Stimulated activated CD8-positive, alpha-beta memory T cell treated with anti-CD3 and anti-CD28 coated beads, Interleukin-15, amount 100 ng/mL, for 1 hour (primary cell): ENCODE data around the gene THOC6.
"Not testable (repeated sequence)": the region's sequence is repeated elsewhere in the genome, so short reads cannot be mapped to it uniquely, and the experiment has no call there.

Experiments used
- DNase-seq: peaks from one replicate; pipeline ENCODE4 v3.0.0-alpha.2; 2020; ENCODE audit warnings: low read depth

THOC6 gene

DNA sequence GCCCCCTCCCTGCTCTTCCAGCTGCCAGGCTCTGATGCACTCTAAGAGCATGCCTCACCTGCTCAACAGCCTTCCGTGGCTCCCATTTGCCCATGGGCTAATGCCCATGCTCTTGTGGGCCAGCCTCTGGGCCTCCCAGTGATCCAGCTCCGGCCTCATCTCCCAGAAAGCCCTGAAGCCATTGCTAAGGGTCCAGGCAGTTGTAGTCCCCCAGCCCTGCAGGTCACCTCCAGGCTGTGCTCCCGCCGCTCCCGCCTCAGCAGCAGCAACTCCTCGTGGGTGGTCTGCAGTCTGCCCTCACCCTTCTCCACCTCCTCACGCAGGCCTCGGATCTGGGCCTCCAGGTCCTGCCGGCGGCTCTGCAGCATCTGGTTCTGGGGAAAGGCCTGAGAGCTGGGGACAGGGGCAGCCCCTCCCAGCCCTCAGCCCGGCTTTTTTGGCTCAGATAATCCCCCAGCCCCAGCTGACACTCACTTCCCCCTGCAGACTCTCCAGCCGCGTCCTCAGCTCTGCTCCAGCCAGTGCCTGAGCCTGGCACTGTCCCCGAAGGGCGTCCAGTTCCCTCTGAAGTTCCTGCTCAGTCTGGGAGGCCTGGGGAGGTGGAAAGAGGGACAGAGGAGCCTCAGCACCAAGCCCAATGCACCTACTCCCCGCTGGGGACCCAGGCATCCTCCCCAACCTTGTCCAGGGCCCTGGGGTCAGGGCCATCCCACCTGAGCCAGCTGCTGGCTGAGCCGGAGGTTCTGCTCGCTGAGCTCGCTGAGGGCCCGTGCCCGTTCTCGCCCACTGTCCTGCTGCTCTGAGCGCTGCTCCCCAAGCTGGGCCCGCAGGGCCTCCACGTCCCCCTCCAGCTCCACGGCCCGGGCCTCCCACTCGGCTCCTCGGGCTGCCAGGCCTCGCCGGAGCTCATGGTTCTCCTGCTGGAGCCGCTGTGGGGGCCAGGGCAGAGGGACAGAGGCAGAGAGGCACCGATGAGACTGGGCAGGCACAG lies 6.7 kb downstream of the THOC6 start:
- no peak for DNase-seq

- no peak for DNase-seq
Observed at GRCh38 chr16:3032624-3033023, 8.8 kb downstream of the THOC6 start.

GRCh38 chr16:3035289-3035971 lies 11.6 kb downstream of the THOC6 start:
- no peak for DNase-seq

- DNase-seq: no peak
Observed at GRCh38 chr16:3035972-3036725, 12.3 kb downstream of the THOC6 start.

GRCh38 chr16:3036726-3037315 lies 13.0 kb downstream of the THOC6 start, which contains the start of gene BICDL2:
Gene BICDL2 (minus strand): TSS chr16:3036944. CDS start chr16:3035496, 1,448 bp downstream.
- no peak for DNase-seq

- DNase-seq: no peak
Observed at GRCh38 chr16:3038256-3038655, 14.4 kb downstream of the THOC6 start.

DNA sequence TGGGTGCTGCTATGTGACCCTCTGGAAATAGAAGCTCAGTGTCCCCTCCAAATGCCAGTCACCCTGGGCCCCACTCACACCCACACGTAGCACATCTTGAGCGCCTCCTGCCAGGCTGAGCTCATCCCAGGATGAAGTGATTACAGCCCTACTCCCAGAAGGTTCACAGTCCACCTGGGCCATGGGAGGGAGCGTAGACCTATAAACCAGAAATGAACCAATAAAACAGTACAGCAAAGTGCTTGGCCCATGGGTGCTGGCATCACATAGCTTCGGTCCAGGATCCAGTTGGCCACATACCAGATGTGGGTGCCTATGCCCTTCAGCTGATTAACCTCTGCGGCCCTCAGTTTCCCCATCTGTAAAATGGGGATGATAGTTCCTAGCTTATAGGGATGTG lies 15.1 kb downstream of the THOC6 start:
- DNase-seq: no peak

- no peak for DNase-seq
Observed at GRCh38 chr16:3042376-3042775, 18.5 kb downstream of the THOC6 start.

- no peak for DNase-seq
Observed at GRCh38 chr16:3044708-3045107, 20.9 kb downstream of the THOC6 start.

- DNase-seq: no peak
Observed at GRCh38 chr16:3045758-3046640, 22.2 kb downstream of the THOC6 start, which contains the start of gene MMP25. Gene MMP25 (plus strand): TSS chr16:3046561. CDS start chr16:3046918, 357 bp downstream.

DNA sequence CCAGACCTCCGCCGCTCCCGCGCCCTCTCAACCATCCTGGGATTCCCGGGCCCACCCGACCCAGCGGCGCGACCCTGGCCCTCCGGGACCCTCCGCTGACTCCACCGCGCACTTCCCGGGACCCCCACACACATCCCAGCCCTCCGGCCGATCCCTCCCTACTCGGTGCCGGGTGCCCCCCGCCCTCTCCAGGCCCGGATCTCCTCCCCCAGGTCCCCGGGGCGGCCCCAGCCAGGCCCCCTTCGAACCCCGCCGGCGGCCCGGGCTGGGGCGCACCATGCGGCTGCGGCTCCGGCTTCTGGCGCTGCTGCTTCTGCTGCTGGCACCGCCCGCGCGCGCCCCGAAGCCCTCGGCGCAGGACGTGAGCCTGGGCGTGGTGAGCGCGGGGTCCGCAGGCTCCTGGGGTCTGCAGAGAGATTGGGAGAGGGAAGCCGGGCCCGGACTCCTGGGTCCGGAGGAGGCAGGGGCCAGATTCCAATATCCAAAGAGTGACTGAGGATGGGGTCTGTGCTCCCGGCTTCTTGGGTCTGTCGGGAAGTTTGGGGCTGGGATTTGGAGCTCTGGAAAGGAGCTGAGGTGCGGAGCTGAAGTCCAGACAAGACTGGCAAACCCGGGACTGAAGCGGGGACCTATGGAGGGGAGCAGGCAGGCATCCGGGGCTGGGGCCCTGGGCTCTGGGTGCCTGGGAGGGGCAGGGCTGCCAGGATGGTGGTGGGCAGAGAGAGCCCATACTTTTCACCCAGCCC lies 23.0 kb downstream of the THOC6 start:
- DNase-seq: no peak

GRCh38 chr16:3047387-3047720 lies 23.5 kb downstream of the THOC6 start:
- DNase-seq: no peak

DNA sequence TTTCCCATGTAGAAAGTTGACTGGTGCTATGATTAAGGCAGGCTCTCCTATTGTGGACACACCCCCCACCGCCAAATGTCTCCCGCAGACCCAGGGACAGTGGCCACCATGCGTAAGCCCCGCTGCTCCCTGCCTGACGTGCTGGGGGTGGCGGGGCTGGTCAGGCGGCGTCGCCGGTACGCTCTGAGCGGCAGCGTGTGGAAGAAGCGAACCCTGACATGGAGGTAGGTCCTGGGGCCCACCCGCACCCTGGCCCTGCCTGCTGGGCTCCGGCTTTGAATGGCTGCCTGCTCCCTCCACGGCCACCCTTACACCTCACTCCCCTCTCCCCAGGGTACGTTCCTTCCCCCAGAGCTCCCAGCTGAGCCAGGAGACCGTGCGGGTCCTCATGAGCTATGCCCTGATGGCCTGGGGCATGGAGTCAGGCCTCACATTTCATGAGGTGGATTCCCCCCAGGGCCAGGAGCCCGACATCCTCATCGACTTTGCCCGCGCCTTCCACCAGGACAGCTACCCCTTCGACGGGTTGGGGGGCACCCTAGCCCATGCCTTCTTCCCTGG lies 26.2 kb downstream of the THOC6 start:
- DNase-seq: no peak

DNA sequence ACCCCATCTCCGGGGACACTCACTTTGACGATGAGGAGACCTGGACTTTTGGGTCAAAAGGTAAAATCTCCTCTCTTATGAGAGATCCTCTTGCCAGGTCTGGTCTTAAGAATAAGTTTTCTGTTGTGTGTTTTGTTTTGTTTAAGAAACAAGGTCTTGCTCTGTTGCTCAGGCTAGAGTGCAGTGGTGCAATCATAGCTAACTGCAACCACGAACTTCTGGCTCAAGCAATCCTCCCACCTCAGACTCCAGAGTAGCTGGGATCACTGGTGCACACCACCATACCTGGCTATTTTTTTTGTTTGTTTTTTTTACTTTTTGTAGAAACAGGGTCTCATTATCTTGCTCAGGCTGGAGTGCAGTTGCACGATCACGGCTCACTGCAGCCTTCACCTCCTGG lies 26.7 kb downstream of the THOC6 start:
- no peak for DNase-seq

DNA sequence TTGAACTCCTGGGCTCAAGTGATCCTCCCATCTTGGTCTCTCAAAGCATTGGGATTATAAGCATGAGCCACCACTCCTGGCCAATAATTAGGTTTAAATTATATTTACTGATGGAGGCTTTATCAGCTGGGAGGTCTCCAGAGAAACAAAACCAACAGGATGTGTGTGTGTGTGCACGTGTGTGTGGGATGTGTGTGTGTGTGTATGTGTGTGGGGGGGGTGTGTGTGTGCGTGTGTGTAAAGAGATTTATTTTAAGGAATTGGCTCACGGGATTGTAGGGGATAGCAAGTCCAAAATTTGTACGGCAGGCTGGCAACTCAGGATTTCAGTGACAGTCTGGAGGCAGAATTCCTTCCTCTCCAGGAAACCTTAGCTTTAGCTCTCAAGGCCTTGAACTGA lies 27.2 kb downstream of the THOC6 start:
- no peak for DNase-seq

- DNase-seq: no peak
Observed at GRCh38 chr16:3051494-3051893, 27.7 kb downstream of the THOC6 start.

- DNase-seq: not testable (repeated sequence)
Observed at GRCh38 chr16:3052571-3053329, 28.9 kb downstream of the THOC6 start.

DNA sequence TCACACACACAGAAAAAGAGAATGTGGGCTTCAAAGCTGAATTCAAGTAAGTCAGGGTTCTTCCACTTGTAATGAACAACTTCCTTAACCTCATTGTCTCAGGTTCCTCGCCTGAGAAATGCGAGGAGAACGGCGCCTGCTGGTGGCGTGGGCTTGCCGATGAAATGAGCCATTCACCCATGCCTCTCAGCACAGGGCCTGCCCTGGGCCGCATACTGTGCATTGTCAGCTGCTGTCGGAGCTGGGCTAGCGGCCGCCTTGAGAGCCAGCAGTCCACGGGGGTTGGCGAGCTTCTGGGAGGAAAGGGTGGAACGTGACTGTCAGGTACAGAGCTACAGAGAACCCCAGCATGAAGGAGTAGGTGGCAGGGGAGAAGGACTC lies 29.5 kb downstream of the THOC6 start:
- not testable (repeated sequence) for DNase-seq
